GM19372 (cell line): ENCODE measurements around the gene IZUMO1.
"Not testable (repeated sequence)": the region's sequence is repeated elsewhere in the genome, so short reads cannot be mapped to it uniquely, and the experiment has no call there.

Experiments used
- ATAC-seq: cut with Tn5 transposase; IDR thresholded peaks from one replicate; pipeline ENCODE4 v1.9.1; 2021; ENCODE audit warnings: mild to moderate bottlenecking, low read depth, moderate library complexity; ENCODE audit not compliant: unreplicated experiment

The IZUMO1 gene

GRCh38 chr19:48739404-48740163, 7.1 kb downstream of the IZUMO1 start:
- no peak for ATAC-seq

- ATAC-seq: peak; percentile 90
Measured at GRCh38 chr19:48738557-48739403, 7.9 kb downstream of the IZUMO1 start.

GRCh38 chr19:48737360-48737998, 9.2 kb downstream of the IZUMO1 start:
- ATAC-seq: no peak

- no peak for ATAC-seq
Measured at GRCh38 chr19:48735031-48735615, 11.6 kb downstream of the IZUMO1 start.

GRCh38 chr19:48734625-48735024, 12.1 kb downstream of the IZUMO1 start:
- no peak for ATAC-seq

GRCh38 chr19:48731452-48731851, 15.3 kb downstream of the IZUMO1 start:
- ATAC-seq: no peak

- ATAC-seq: no peak
Measured at GRCh38 chr19:48728911-48729664, 17.6 kb downstream of the IZUMO1 start.

- ATAC-seq: no peak
Measured at GRCh38 chr19:48726556-48726955, 20.2 kb downstream of the IZUMO1 start.

- no peak for ATAC-seq
Measured at GRCh38 chr19:48724796-48725753, 21.6 kb downstream of the IZUMO1 start.

GRCh38 chr19:48722196-48722708, 24.5 kb downstream of the IZUMO1 start:
- ATAC-seq: no peak

- ATAC-seq: peak; percentile 78
Measured at GRCh38 chr19:48720613-48721296, 26.0 kb downstream of the IZUMO1 start.

GRCh38 chr19:48720251-48720612, 26.5 kb downstream of the IZUMO1 start:
- ATAC-seq: no peak

- no peak for ATAC-seq
Measured at GRCh38 chr19:48719263-48720171, 27.2 kb downstream of the IZUMO1 start, which contains the start of gene MAMSTR. MAMSTR (minus strand) TSS chr19:48719725; CDS start chr19:48719031, 694 bp downstream.

- no peak for ATAC-seq
Measured at GRCh38 chr19:48718711-48719231, 27.9 kb downstream of the IZUMO1 start.

- not testable (repeated sequence) for ATAC-seq
Measured at GRCh38 chr19:48718106-48718505, 28.6 kb downstream of the IZUMO1 start.

GRCh38 chr19:48716562-48717291, 30.0 kb downstream of the IZUMO1 start:
- no peak for ATAC-seq
